SK-N-MC (cell line): ENCODE results near the gene GABRD.

ENCODE experiments used
- EZH2 ChIP-seq: fragments of 200-600 bp; sonication (generic); IDR thresholded peaks from one replicate; pipeline ENCODE4 v1.6.1; 2017; ENCODE audit warnings: antibody characterized with exemption
- POLR2AphosphoS5 ChIP-seq: IDR thresholded peaks from 2 replicates; pipeline ENCODE4 v1.6.1; 2012; ENCODE audit warnings: mild to moderate bottlenecking, low read depth, low read length, borderline replicate concordance

DNA sequence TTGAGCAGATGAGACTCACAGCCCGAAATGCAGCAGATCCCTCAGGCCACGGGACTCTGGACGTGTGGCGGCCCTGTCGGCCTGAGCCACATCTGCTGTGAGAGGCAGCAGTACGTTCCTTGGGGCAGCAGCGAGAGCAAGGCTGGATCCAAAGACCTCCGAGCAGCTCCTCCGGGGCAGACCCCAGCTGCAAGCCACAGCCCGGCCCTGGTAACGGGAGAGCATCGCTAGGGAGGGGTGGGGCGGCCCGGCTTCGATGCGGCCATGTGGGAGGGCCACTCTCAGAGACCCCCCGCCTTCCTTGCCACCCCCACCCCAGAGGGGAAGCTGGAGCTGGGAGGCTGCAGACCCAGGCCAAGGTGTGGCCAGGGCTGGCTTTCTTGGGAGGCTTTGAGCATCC, 48.8 kb downstream of the GABRD start:
- TF ChIP-seq POLR2AphosphoS5 (no peak), EZH2 (no peak)
